Epithelial cell of alveolus of lung (primary cell): ENCODE data around the gene RACK1. TPM values are rescaled to one million over a fixed set of nuclear protein-coding genes. Genes with fewer than 3 reads are reported as not detected.

ENCODE experiments used
- total RNA-seq: library from RNA; depleted of rRNA; stranded (reverse); fragments of >200 nt; gene quantifications from 2 replicates; pipeline ENCODE4 v1.2.1, GENCODE V29; 2015

Gene RACK1
- 4,197 and 4,947 TPM in 2 replicates for total RNA-seq

GRCh38 chr5:181243564-181244343 lies at the start of gene RACK1:
Gene RACK1 (minus strand): TSS chr5:181243906. CDS start chr5:181243800, 106 bp downstream.

GRCh38 chr5:181260720-181261319 lies 17.1 kb upstream of the RACK1 start, which contains the start of gene TRIM52:
Gene TRIM52 (minus strand): TSS chr5:181261143. CDS start chr5:181260813, 330 bp downstream.

GRCh38 chr5:181223058-181223728 lies 20.5 kb downstream of the RACK1 start, which contains the start of gene TRIM41:
Gene TRIM41 (plus strand): TSS chr5:181223281. CDS start chr5:181224000, 719 bp downstream.

GRCh38 chr5:181204826-181205760 lies 38.6 kb downstream of the RACK1 start, which contains the start of gene TRIM7:
Gene TRIM7 (minus strand): TSS chr5:181205196. CDS start chr5:181205110, 86 bp downstream.

Other genes starting within 250 kb of the RACK1 start
- gene BTNL9, start 203.6 kb downstream of the RACK1 start, total RNA-seq: not detected in 2 replicates
- gene OR2V1, start 112.7 kb downstream of the RACK1 start, total RNA-seq: not detected in 2 replicates
- not detected in 2 replicates for gene OR2V2, start 96.3 kb downstream of the RACK1 start, total RNA-seq
- gene TRIM7, start 38.7 kb downstream of the RACK1 start, total RNA-seq: 2.5 and 3.8 TPM in 2 replicates
- 8.9 and 11.2 TPM in 2 replicates for gene TRIM41, start 20.6 kb downstream of the RACK1 start, total RNA-seq
- gene TRIM52, start 17.2 kb upstream of the RACK1 start, total RNA-seq: 4.4 and 18.8 TPM in 2 replicates
- not detected in 2 replicates for gene OR4F3, start 123.4 kb upstream of the RACK1 start, total RNA-seq